Inferior parietal cortex (tissue), 1 donor: ENCODE data around the gene TPRX1.
A peak's percentile ranks its signal among the peaks of the same experiment; 100 is the strongest.
"Not testable (repeated sequence)": the region's sequence is repeated elsewhere in the genome, so short reads cannot be mapped to it uniquely, and the experiment has no call there.

Experiments
- DNase-seq: peaks from one replicate; pipeline ENCODE4 v3.0.0-alpha.2; 2016; ENCODE audit errors: extremely low spot score

Gene TPRX1

GRCh38 chr19:47768604-47769003 lies 35.7 kb downstream of the TPRX1 start:
- no peak for DNase-seq

- no peak for DNase-seq
These were observed 37.0 kb downstream of the TPRX1 start for GRCh38 chr19:47767349-47767748.

GRCh38 chr19:47766670-47767069 lies 37.7 kb downstream of the TPRX1 start:
- DNase-seq, result no peak

GRCh38 chr19:47766359-47766620 lies 38.1 kb downstream of the TPRX1 start:
- no peak for DNase-seq

GRCh38 chr19:47765523-47766358 lies 38.6 kb downstream of the TPRX1 start:
- peak; percentile 70 for DNase-seq

- not testable (repeated sequence) for DNase-seq
These were observed 39.6 kb downstream of the TPRX1 start for GRCh38 chr19:47764705-47765104.

GRCh38 chr19:47762615-47763308 lies 41.6 kb downstream of the TPRX1 start:
- DNase-seq, result no peak

- no peak for DNase-seq
These were observed 42.2 kb downstream of the TPRX1 start for GRCh38 chr19:47762151-47762550.

GRCh38 chr19:47761566-47761965 lies 42.8 kb downstream of the TPRX1 start:
- DNase-seq, result no peak

GRCh38 chr19:47760632-47760999 lies 43.7 kb downstream of the TPRX1 start:
- no peak for DNase-seq

GRCh38 chr19:47758443-47758804 lies 45.9 kb downstream of the TPRX1 start:
- DNase-seq, result no peak

- DNase-seq, result no peak
These were observed 46.5 kb downstream of the TPRX1 start for GRCh38 chr19:47757617-47758442.

GRCh38 chr19:47756953-47757608 lies 47.3 kb downstream of the TPRX1 start:
- DNase-seq, result no peak

- no peak for DNase-seq
These were observed 47.8 kb downstream of the TPRX1 start for GRCh38 chr19:47756627-47756929.

- no peak for DNase-seq
These were observed 48.4 kb downstream of the TPRX1 start for GRCh38 chr19:47755762-47756626.

- DNase-seq, result no peak
These were observed 49.1 kb downstream of the TPRX1 start for GRCh38 chr19:47755065-47755761.

- no peak for DNase-seq
These were observed 49.9 kb downstream of the TPRX1 start for GRCh38 chr19:47754206-47755064.

- DNase-seq, result no peak
These were observed 51.7 kb downstream of the TPRX1 start for GRCh38 chr19:47752440-47753211.
